HCT116 (cell line): ENCODE results near the gene SVIL. TPM values are rescaled to one million over a fixed set of nuclear protein-coding genes. Genes with fewer than 3 reads are reported as not detected.
"Not testable (repeated sequence)": the region's sequence is repeated elsewhere in the genome, so short reads cannot be mapped to it uniquely, and the experiment has no call there.

Experiments used
- ATAC-seq: fragments of 200-7000 bp; cut with Tn5 transposase; 2 replicates; pipeline ENCODE4 v1.9.1; 2020; ENCODE audit warnings: mild to moderate bottlenecking, moderate library complexity
- BruUV-seq: library from RNA; stranded (reverse); fragments of 400-500 nt; replicated peaks from 2 replicates; lab custom pipeline; 2021; lab: Mats Ljungman, UMichigan
- CTCF ChIA-PET: fragments of 300-600 bp; sonication (Branson Sonifier 250); formaldehyde crosslinking; loops from one replicate; lab custom pipeline; 2021; ENCODE audit warnings: antibody characterized with exemption; lab: Charles Lee
- POLR2A ChIA-PET: fragments of 300-600, 350-600 bp; sonication (Branson Sonifier 250); formaldehyde crosslinking; loops from one replicate; lab custom pipeline; 2021; ENCODE audit warnings: antibody characterized with exemption; lab: Charles Lee
- RAD21 ChIA-PET, 2 experiments: fragments of 300-600 bp; sonication (Branson Sonifier 250); formaldehyde crosslinking; loops; one replicate each; lab custom pipeline; 2023; ENCODE audit warnings: low total read pairs in 2 of 2; ENCODE audit not compliant: uncharacterized antibody in 2 of 2, unreplicated experiment in 2 of 2, low non-redundant PET in 1 of 2; lab: Charles Lee
- DNase-seq: peaks from one replicate; pipeline ENCODE4 v3.0.0-alpha.2; 2010; ENCODE audit warnings: low read depth, low spot score
- H2AFZ ChIP-seq: fragments of 200-600 bp; shearing (Covaris generic), sonication (generic); 2 replicates; pipeline ENCODE4 v1.6.1; 2017; ENCODE audit warnings: low read depth, mixed run types, mixed read lengths, antibody characterized with exemption, low read length; ENCODE audit not compliant: poor library complexity, severe bottlenecking
- H3K27ac ChIP-seq: 2 replicates; pipeline ENCODE4 v1.5.1; 2012; ENCODE audit warnings: low read depth, low read length
- H3K27me3 ChIP-seq: fragments of 200-600 bp; sonication (generic); 2 replicates; pipeline ENCODE4 v1.6.1; 2016; ENCODE audit warnings: mixed run types, low read length, mixed read lengths; ENCODE audit not compliant: insufficient read depth
- H3K36me3 ChIP-seq, 2 experiments: fragments of 200-500 bp in 1 of 2; fragments of 200-600 bp in 1 of 2; sonication (Bioruptor generic) in 1 of 2; sonication (generic) in 1 of 2; 2 replicates each; pipeline versions ENCODE4 v1.5.1 to v1.6.1; 2014 to 2016; ENCODE audit warnings: low read length in 2 of 2, inconsistent platforms in 1 of 2, mixed read lengths in 1 of 2, mixed run types in 1 of 2; ENCODE audit not compliant: insufficient read depth in 2 of 2, control insufficient read depth in 1 of 2
- H3K4me1 ChIP-seq, 2 experiments: fragments of 200-600 bp in 1 of 2; sonication (generic) in 1 of 2; 2 replicates each; pipeline versions ENCODE4 v1.5.1 to v1.6.1; 2012 to 2017; ENCODE audit warnings: low read length in 2 of 2, inconsistent platforms in 1 of 2, mild to moderate bottlenecking in 1 of 2, mixed read lengths in 1 of 2, mixed run types in 1 of 2, moderate library complexity in 1 of 2; ENCODE audit not compliant: insufficient read depth in 2 of 2, control insufficient read depth in 1 of 2
- H3K4me2 ChIP-seq: fragments of 200-600 bp; sonication (generic); 2 replicates; pipeline ENCODE4 v1.6.1; 2017; ENCODE audit warnings: mixed run types, low read length, mixed read lengths
- H3K4me3 ChIP-seq, 2 experiments: fragments of 200-600 bp in 1 of 2; sonication (generic) in 1 of 2; replicated peaks in 1 of 2; 2 replicates each; pipeline ENCODE4 v1.5.1; 2011 to 2016; ENCODE audit warnings: low read length in 2 of 2, control low read depth in 1 of 2, low read depth in 1 of 2, mild to moderate bottlenecking in 1 of 2, mixed read lengths in 1 of 2, mixed run types in 1 of 2
- H3K79me2 ChIP-seq: fragments of 200-600 bp; sonication (generic); 2 replicates; pipeline ENCODE4 v1.6.1; 2017; ENCODE audit warnings: mild to moderate bottlenecking, mixed run types, low read length, moderate library complexity, mixed read lengths; ENCODE audit not compliant: insufficient read depth
- H3K9ac ChIP-seq: fragments of 200-600 bp; sonication (generic); 2 replicates; pipeline ENCODE4 v1.6.1; 2016; ENCODE audit warnings: low read length, mixed read lengths
- H3K9me2 ChIP-seq: fragments of 200-600 bp; sonication (generic), shearing (Covaris generic); 2 replicates; pipeline ENCODE4 v1.6.1; 2017; ENCODE audit warnings: mixed run types, mild to moderate bottlenecking, moderate library complexity; ENCODE audit not compliant: insufficient read depth
- H3K9me3 ChIP-seq, 2 experiments: fragments of 200-500 bp in 1 of 2; fragments of 200-600 bp in 1 of 2; sonication (Bioruptor generic) in 1 of 2; sonication (generic) in 1 of 2; 2 replicates each; pipeline ENCODE4 v1.6.1; 2014 to 2017; ENCODE audit warnings: low read length in 2 of 2, mixed read lengths in 2 of 2, inconsistent platforms in 1 of 2, low read depth in 1 of 2, mild to moderate bottlenecking in 1 of 2, mixed run types in 1 of 2, moderate library complexity in 1 of 2; ENCODE audit not compliant: control insufficient read depth in 1 of 2, insufficient read depth in 1 of 2
- H4K20me1 ChIP-seq: fragments of 200-600 bp; sonication (generic), shearing (Covaris generic); 2 replicates; pipeline ENCODE4 v1.6.1; 2017; ENCODE audit warnings: mixed run types, mild to moderate bottlenecking, moderate library complexity; ENCODE audit not compliant: insufficient read depth
- CBX3 ChIP-seq: IDR thresholded peaks from 2 replicates; pipeline ENCODE4 v1.6.1; 2012; ENCODE audit warnings: low read depth
- EZH2phosphoT487 ChIP-seq: fragments of 200-600 bp; IDR thresholded peaks from 2 replicates; pipeline ENCODE4 v1.6.1; 2018; ENCODE audit warnings: antibody characterized with exemption, borderline replicate concordance
- JUND ChIP-seq: IDR thresholded peaks from 2 replicates; pipeline ENCODE4 v1.6.1; 2012
- MAX ChIP-seq: IDR thresholded peaks from 2 replicates; pipeline ENCODE4 v1.6.1; 2012
- RAD21 ChIP-seq: IDR thresholded peaks from 2 replicates; pipeline ENCODE4 v1.6.1; 2012; ENCODE audit warnings: low read depth, mild to moderate bottlenecking
- REST ChIP-seq: IDR thresholded peaks from 2 replicates; pipeline ENCODE4 v1.6.1; 2012; ENCODE audit warnings: low read depth
- intact Hi-C: fragments of 100-400 bp; cut with micrococcal nuclease; formaldehyde crosslinking; loops from 2 replicates; pipeline ENCODE4 v1.10.0; 2022
- total RNA-seq: library from RNA; stranded (reverse); gene quantifications from one replicate; pipeline ENCODE4 v1.2.1, GENCODE V29; 2021; ENCODE audit not compliant: unreplicated experiment

The SVIL gene
- total RNA-seq, 1 experiment from 2014 or later: 27.0 TPM

DNA sequence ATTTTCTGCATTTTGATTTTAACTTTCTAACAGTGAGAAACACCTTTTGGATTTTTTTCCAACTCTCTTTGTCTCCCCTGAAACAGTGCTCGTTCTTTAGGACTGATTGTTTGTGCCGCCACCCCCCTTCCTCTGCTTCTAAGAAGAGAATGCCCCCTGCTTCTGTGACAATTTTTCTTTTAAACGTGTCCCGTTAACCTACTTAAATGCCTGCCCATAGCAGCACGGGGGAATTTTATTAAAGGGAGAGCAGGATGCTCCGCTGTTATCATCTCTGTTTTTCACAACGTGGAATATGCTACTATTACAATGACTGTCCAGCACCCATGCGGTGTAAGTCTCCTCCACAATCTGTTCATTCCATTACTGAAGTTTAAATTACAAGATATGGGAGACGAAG lies 67.8 kb downstream of the SVIL start:
- TF ChIP-seq MAX (no peak), CBX3 (no peak), EZH2phosphoT487 (no peak), JUND (no peak), RAD21 (no peak), REST (no peak)
- TF ChIP-seq, all 23 proteins: peak for 0
- RAD21 ChIA-PET: no interaction called here
- BruUV-seq: no TSS peak
- Histone ChIP-seq H3K9me3 (no peaks in the 10 kb centered on the region), H3K4me3 (no peak overlapping the region), H3K27me3 (no peaks in the 10 kb centered on the region), H3K9me2 (no peaks in the 10 kb centered on the region), H3K9ac (no peak overlapping the region), H3K36me3 (0 out of 4 replicates have a peak, but pooled peaks cover 0 to 3% of the 10 kb centered on the region in 2 experiments), H3K27ac (no peak overlapping the region), H3K4me2 (no peak overlapping the region), H3K79me2 (no peaks in the 10 kb centered on the region), H2AFZ (no peak overlapping the region), H4K20me1 (no peaks in the 10 kb centered on the region; the same call in 1 of the 2 replicates), H3K4me1 (peaks cover 0 to 2% of the 10 kb centered on the region in 2 experiments; a peak in 1 of 4 replicates)
- POLR2A ChIA-PET: no interaction called here
- CTCF ChIA-PET: no interaction called here
- DNase-seq (no peak), ATAC-seq (no peak)
- intact Hi-C loops: no loop called here

GRCh38 chr10:29566209-29566608 lies 68.6 kb downstream of the SVIL start:
- H3K9ac ChIP-seq, ATAC-seq, H3K4me1 ChIP-seq, H3K27me3 ChIP-seq, intact Hi-C loops, H3K27ac ChIP-seq, DNase-seq, H3K79me2 ChIP-seq, H3K4me3 ChIP-seq, H3K4me2 ChIP-seq, H3K9me2 ChIP-seq, BruUV-seq, H3K9me3 ChIP-seq, H3K36me3 ChIP-seq, POLR2A ChIA-PET, RAD21 ChIA-PET, CTCF ChIA-PET, H2AFZ ChIP-seq, H4K20me1 ChIP-seq: not testable (repeated sequence)
